Skeletal muscle tissue (tissue), 4 donors: ENCODE results near the gene UBL3. TPM values are rescaled to one million over a fixed set of nuclear protein-coding genes. Genes with fewer than 3 reads are reported as not detected.

ENCODE experiments used
- H3K27ac ChIP-seq: one replicate; pipeline ENCODE4 v1.7.0; 2013; ENCODE audit warnings: mild to moderate bottlenecking, low read depth, low read length, inconsistent platforms
- H3K27me3 ChIP-seq, 3 donors: one replicate each; pipeline ENCODE4 v1.7.0; 2013; ENCODE audit warnings: low read length in 3 of 3; ENCODE audit not compliant: control insufficient read depth in 3 of 3, insufficient read depth in 3 of 3
- H3K36me3 ChIP-seq, 3 donors: one replicate each; pipeline ENCODE4 v1.7.0; 2013; ENCODE audit warnings: low read length in 3 of 3; ENCODE audit not compliant: control insufficient read depth in 3 of 3, insufficient read depth in 3 of 3
- H3K4me1 ChIP-seq, 3 donors: one replicate each; pipeline ENCODE4 v1.7.0; 2013; ENCODE audit warnings: low read length in 3 of 3, mild to moderate bottlenecking in 3 of 3; ENCODE audit not compliant: control insufficient read depth in 3 of 3, insufficient read depth in 3 of 3
- H3K4me3 ChIP-seq, 3 donors: one replicate each; pipeline ENCODE4 v1.7.0; 2013; ENCODE audit warnings: low read length in 3 of 3
- H3K9ac ChIP-seq, 3 donors: one replicate each; pipeline ENCODE4 v1.7.0; 2013; ENCODE audit warnings: low read length in 3 of 3, mild to moderate bottlenecking in 3 of 3, moderate library complexity in 2 of 3, low read depth in 1 of 3
- H3K9me3 ChIP-seq, 3 donors: one replicate each; pipeline ENCODE4 v1.7.0; 2013; ENCODE audit warnings: low read length in 3 of 3; ENCODE audit not compliant: control insufficient read depth in 3 of 3
- total RNA-seq: library from RNA; depleted of rRNA; stranded (reverse); fragments of >200 nt; gene quantifications from one replicate; pipeline ENCODE4 v1.2.3, GENCODE V29; 2014
- donor health status: Osteomylitis.

Gene UBL3
- total RNA-seq, 1 donor from 2014 or later: 14.6 TPM

DNA sequence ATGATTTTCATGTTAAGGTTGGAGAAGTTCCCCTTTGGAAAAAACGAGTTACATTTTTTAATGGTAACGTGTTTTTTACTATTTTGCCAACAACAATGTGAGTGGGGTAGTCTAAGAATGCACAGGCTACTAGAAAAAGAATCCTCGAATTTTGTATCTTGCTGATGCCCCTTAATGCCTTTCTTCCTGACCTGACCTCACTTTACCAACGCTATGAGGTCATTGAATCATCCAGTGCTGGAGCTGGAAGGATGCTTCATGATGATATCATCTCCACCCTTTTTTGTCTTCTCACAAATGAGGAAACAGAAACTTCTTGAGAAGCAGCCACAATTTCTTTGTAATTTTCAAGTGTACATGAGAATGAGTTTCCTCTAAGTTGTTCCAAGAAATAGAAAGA is 8.2 kb upstream of the UBL3 start:
- Histone ChIP-seq H3K27ac (no peak overlapping the region), H3K4me3 (no peak overlapping the region), H3K9me3 (no peaks in the 10 kb centered on the region), H3K27me3 (no peaks in the 10 kb centered on the region), H3K4me1 (no peaks in the 10 kb centered on the region), H3K36me3 (no peaks in the 10 kb centered on the region), H3K9ac (no peak overlapping the region)

DNA sequence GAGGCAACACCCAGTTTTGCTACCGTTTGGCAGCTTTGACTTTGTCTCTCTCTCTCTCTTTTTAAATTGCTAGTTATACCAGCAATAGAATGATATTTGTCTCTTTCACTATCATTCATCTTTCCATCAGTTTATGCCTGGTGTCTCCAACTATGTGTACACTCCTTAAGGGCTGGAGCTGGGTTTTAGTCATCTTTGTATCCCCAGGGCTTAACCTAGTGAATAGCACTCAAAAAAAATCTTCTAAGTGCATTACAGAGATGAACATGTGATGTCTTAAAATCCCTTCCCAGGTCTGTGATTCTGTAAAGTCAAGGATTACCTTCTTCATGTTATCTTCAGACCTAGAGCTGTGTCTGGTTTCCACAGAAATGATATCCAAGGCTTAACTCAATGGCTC is 7.8 kb upstream of the UBL3 start:
- H3K4me3 ChIP-seq: no peak overlapping the region
- no peaks in the 10 kb centered on the region for H3K27me3 ChIP-seq
- no peak overlapping the region for H3K27ac ChIP-seq
- H3K9ac ChIP-seq: no peak overlapping the region
- H3K36me3 ChIP-seq: no peaks in the 10 kb centered on the region
- no peaks in the 10 kb centered on the region for H3K9me3 ChIP-seq
- H3K4me1 ChIP-seq: peaks cover 0 to under 1% (median 0%) of the 10 kb centered on the region in 3 donors

DNA sequence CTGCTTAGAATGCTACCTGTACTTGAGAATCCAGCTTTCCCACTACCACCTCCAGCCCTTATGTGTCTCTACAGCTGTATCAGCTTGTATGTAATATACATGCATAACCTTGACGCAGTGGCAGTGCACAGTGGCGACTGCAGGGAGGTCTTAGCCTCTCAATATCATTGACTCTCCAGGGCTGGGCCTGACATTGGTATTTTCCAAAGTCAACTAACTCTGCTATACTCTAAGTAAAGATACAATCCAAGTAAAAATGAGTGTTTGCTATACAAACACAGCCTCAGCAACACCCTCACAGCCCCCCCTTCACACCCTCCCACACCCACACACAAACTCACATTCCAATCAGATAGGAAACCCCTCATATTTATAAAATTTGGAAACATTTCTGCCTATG is 6.7 kb upstream of the UBL3 start:
- Histone ChIP-seq H3K27ac (no peak overlapping the region), H3K4me1 (peaks cover 0 to 5% (median 2%) of the 10 kb centered on the region in 3 donors), H3K9me3 (no peaks in the 10 kb centered on the region), H3K36me3 (no peaks in the 10 kb centered on the region), H3K9ac (no peak overlapping the region), H3K27me3 (no peaks in the 10 kb centered on the region), H3K4me3 (no peak overlapping the region)

- Histone ChIP-seq H3K9me3 (no peaks in the 10 kb centered on the region), H3K27ac (no peak overlapping the region), H3K9ac (no peak overlapping the region), H3K36me3 (no peaks in the 10 kb centered on the region), H3K4me3 (no peak overlapping the region), H3K4me1 (peaks cover 0 to 5% (median 2%) of the 10 kb centered on the region in 3 donors), H3K27me3 (no peaks in the 10 kb centered on the region)
Measured at GRCh38 chr13:29856426-29856825, 6.0 kb upstream of the UBL3 start.

GRCh38 chr13:29855784-29856183 is 5.4 kb upstream of the UBL3 start:
- peaks cover 0 to 7% (median 2%) of the 10 kb centered on the region in 3 donors for H3K4me1 ChIP-seq
- H3K27ac ChIP-seq: no peak overlapping the region
- no peak overlapping the region for H3K4me3 ChIP-seq
- no peaks in the 10 kb centered on the region for H3K36me3 ChIP-seq
- H3K9me3 ChIP-seq: no peaks in the 10 kb centered on the region
- H3K27me3 ChIP-seq: no peaks in the 10 kb centered on the region
- no peak overlapping the region for H3K9ac ChIP-seq

DNA sequence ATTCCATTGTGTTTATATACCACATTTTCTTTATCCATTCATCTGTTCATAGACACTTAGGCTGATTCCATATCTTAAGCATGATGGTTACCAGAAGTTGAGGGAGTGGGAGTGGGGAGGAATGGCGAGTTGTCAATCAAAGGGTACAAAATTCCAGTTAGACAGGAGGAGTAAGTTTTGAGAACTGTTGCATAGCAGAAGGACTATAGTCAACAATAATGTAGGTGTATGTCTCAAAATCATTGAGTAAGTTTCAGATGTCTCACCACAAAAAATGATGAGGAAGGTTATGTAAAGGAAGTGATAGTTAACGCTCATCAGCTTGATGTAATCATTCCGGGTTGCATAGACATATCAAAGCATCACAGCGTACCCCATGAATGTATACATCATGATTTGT is 4.6 kb upstream of the UBL3 start:
- H3K36me3 ChIP-seq: no peaks in the 10 kb centered on the region
- peaks cover 0 to 8% (median 2%) of the 10 kb centered on the region in 3 donors for H3K4me1 ChIP-seq
- no peaks in the 10 kb centered on the region for H3K9me3 ChIP-seq
- H3K27ac ChIP-seq: no peak overlapping the region
- no peaks in the 10 kb centered on the region for H3K27me3 ChIP-seq
- no peak overlapping the region for H3K4me3 ChIP-seq
- H3K9ac ChIP-seq: no peak overlapping the region

DNA sequence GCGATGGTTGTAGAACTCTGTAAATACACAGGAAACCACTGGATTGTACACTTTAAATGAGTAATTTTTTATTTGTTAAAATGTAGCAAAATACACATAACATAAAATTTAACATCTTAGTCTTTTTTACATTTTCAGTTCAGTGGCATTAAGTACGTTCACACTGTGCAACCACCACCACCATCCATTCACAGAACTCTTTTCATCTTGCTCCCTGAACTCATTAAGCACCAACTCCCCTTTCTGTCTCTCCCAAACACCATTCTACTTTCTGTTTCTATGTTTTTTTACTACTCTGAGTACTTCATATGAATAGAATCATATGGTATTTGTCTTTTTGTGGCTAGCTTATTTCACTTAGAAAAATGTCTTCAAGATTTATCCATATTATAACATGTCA is 2.7 kb upstream of the UBL3 start:
- Histone ChIP-seq H3K4me3 (no peak overlapping the region), H3K27ac (peak overlapping the region; percentile 20), H3K9me3 (no peaks in the 10 kb centered on the region)

DNA sequence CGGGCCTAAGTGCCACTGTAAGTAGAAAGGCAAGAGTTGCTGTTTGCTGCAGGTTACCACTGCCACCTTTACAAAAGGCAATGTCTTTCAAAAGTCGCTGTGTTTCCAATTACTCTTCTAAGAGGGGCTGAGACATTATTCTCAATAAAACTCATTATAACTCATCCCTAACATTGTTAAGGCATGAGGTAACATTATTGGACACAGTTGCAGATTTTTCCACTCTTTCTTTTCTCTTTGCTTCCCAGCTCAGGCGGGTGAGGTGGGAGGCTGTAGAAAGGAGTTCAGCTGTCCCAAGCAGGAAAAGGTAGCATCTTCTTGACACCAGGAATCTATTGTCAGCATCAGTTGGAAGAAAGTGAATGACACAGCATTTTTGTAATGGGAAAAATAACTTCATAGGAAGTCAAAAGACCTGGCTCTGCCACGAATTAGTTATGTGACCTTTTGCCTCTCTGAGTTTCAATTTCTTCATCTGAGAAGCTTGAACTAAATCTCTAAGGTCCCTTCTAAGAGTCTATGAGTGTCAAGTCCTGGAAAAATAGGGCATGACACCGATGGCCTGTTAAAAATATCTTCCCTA is 2.1 kb upstream of the UBL3 start:
- Histone ChIP-seq H3K27ac (peak overlapping the region; percentile 8), H3K4me1 (peaks cover 0 to 8% (median 2%) of the 10 kb centered on the region in 3 donors), H3K4me3 (no peak overlapping the region), H3K27me3 (no peaks in the 10 kb centered on the region), H3K36me3 (no peaks in the 10 kb centered on the region), H3K9me3 (no peaks in the 10 kb centered on the region), H3K9ac (no peak overlapping the region)

More for the DNA sequence above, 2.7 kb upstream of the UBL3 start:
- no peak overlapping the region for H3K9ac ChIP-seq
- peaks cover 0 to 8% (median 2%) of the 10 kb centered on the region in 3 donors for H3K4me1 ChIP-seq
- H3K36me3 ChIP-seq: no peaks in the 10 kb centered on the region
- H3K27me3 ChIP-seq: no peaks in the 10 kb centered on the region

DNA sequence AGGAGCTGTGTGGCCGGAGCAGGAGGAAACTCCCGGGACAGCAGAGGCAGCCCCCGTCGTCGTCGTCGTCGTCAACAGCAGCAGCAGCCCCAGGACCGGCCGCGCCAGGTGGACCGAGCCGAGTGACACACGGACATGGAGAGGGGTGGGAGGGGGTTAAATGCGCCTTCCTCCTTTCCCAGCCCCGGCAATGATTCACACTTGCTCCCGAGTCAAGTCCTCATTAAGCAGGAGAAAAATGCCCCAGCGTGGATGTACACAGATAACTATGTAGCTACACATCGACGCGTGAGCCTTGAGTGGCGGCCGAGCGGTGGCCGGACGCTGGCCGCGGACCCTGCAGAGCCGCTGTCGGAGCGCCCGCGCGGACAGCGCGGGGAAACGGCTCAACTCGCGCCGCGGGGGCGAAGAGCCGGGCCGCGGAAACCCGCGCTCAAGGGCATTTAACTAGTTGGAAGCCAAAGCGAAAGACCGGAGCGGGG is 645 bp downstream of the UBL3 start:
- peaks cover 4 to 25% (median 7%) of the 10 kb centered on the region in 3 donors for H3K4me1 ChIP-seq
- H3K4me3 ChIP-seq: peak overlapping the region; percentile 84 to 98 (median 91)
- peak overlapping the region; percentile 96 for H3K27ac ChIP-seq
- no peaks in the 10 kb centered on the region for H3K27me3 ChIP-seq
- no peaks in the 10 kb centered on the region for H3K9me3 ChIP-seq
- no peaks in the 10 kb centered on the region for H3K36me3 ChIP-seq
- H3K9ac ChIP-seq: peak overlapping the region; percentile 93 to 96 (median 94)

DNA sequence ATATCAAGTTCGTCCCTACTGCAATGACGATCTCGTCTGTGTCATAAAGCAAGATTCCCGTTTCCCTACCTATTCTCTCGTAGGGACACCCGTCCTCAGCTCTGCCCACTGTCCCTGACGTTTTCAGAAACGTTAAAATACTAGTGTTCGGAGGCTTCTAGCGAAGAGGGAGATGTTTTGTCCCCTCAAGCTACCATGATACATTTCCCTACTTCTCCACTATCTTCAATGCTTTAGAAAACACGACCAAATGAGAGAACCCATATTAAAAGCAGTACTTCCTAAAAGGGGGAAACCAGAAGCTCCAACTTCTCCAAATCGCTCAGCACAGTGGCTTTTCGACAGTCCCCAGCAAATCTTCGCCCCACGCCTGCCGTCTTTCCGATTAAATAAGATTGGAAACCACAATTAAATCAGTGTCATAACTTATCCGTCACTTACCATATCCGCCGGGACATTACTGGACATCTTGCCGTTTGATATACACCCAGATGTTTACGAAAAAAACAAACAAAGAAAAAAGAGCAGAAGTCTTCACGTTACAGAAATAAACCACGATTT is 1.3 kb downstream of the UBL3 start:
- Histone ChIP-seq H3K27ac (peak overlapping the region; percentile 96), H3K36me3 (no peaks in the 10 kb centered on the region), H3K4me3 (peak overlapping the region; percentile 84 to 98 (median 91)), H3K9ac (peak overlapping the region; percentile 93 to 96 (median 94)), H3K27me3 (no peaks in the 10 kb centered on the region), H3K4me1 (peaks cover 4 to 25% (median 10%) of the 10 kb centered on the region in 3 donors), H3K9me3 (no peaks in the 10 kb centered on the region)
